ENCODE results near the gene EVA1C.

The EVA1C gene

DNA sequence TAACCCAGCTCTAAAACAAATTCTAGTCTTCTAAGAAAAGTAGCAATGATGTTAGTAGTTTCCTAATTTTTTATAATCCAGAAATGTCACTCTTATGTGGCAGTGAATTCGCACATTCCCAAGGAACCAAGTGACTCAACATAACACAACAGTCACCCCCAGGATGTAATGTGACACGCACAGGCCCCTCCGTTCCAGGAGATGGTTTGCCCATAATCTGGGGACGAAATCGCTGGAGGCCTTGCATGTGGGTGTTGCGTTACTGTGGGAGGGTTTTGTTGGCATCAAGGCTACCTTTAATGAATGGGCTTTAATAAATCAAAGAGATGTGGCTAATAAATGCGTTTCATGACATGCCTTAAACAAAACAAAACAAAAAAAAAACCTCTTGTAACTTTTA is 50.9 kb downstream of the EVA1C start:
- DNase-seq, result peak; percentile 30

DNA sequence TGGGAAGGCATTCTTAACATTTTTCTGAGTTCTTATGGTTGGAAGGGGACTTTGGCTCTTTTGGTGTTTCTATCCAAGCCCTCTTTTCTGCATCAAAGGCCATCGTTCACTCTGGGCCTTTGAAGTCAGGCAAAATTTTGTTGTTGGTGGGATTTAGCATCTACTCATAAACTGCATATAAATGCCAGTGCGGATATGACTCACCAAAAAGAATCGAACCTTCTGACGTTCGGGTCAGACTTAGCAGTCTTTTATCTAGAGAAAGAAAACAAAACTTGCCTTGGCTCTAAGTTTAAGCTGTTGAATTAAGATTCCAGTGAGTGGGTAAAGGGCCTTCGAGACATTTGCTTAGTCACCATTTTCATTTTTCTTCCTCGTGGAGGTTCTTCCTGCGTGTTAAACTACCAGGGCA is 51.4 kb downstream of the EVA1C start:
- peak; percentile 73 for DNase-seq

DNA sequence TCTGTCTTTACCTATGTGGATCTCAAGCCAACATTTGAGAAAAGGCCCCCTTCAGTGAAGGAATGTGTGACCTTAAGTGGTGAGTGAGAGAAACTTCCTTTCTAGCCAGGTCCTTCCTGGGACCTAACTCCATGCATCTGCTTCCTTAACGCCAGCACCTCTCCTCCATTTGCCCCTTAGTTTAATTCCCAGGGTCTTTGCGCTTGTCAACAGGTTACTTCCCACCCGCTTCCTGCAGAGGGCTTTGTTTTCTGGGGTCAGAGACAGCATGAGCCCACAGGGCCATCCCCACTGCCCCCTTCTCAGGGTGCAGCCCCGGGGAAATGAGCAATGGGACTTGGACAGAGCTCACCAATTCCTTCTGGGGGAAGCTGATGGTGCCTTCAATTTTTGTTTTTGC is 54.8 kb downstream of the EVA1C start:
- DNase-seq, result no peak

DNA sequence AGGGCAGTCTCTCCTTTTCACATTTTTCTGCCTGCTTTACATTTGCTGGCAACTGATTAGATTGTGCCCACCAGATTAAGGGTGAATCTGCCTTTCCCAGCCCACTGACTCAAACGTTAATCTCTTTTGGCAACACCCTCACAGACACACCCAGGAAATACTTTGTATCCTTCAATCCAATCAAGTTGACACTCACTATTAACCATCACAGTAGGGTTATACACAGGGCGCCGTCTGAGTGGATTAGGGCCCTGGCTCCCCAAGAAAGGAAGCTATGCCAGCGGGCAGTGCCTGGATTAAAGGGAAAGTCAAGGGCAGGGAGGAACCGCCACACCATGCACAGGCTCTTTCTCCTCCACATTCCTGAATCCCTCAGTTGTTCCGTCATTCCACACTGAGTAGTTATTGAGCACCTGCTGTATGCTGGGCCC is 56.2 kb downstream of the EVA1C start:
- DNase-seq, result no peak

DNA sequence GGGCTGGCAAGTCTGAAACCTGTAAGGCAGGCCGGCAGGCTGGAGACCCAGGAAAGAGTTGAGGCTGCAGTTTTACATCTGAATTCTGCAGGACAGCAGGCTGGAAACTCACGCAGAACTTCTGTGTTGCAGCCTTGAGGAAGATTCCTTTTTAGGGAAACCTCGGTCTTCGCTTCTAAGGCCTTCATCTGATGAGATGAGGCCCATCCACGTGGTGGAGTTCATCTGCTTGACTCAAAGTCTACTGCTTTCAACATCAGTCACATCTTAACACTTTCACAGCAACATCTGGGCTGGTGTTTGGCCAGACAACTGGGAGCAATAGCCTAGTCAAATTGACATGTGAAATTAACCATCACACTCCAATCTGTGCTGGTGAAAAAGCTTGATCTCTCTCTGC is 57.1 kb downstream of the EVA1C start:
- DNase-seq, result no peak

DNA sequence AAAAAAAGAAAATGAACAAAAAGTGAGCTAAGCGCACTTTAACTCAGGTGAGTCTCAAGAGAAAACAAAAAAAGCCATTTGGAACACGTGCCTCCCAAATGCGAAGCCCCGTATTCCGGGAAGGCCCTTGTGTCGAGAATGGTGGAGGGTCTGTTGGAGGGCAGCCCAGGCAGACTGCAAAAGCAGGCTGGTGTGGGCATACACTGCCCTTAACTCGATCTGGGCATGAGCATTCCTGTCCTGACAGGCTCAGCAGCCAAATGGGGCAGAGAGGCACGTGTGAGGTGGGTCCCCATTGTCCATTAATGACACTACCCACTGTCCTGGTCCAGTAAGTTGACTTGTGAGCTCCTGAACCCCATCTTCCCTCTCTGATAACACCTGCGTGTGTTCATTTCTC is 57.7 kb downstream of the EVA1C start:
- no peak for DNase-seq

DNA sequence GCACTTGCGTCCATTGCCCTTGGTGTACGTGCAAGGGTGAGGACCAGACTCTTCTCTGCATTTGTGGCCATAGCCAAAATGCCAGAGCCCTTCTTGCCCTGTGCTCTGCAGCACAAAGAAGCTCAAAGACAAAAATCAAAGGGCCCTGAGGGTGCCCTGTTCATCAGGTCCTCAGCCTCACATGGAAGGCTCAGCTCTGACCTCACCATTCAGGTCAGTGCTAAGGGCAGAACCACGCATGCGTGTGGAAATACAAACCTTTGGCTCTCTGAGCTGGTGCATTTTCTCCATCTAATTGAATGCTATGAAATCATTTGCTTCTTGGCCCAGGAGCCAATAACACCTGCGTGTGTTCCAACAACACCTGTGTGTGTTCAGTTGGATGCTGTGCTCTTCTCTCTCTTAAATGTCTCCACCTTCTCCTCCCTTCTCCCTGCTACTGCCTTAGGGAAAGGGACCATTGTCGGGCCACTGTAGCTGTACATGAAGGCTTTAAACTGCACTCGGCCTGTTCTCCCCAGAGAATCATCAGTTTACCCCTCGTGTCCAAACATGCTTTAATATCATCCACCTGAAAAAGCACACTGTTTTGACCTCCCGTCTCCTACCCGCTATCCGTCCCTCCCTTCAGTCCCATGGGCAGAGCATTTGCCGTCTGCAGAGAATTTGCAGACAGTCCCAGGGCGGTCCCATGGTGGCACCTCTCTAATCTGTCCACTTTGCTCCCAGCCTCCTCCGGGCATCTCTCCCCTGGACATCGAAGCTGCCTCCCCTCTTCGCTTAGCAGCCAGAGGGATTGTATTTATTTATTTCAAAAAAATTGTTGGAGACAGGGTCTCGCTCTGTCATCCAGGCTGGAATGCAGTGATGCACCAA is 60.6 kb downstream of the EVA1C start:
- DNase-seq, result no peak

DNA sequence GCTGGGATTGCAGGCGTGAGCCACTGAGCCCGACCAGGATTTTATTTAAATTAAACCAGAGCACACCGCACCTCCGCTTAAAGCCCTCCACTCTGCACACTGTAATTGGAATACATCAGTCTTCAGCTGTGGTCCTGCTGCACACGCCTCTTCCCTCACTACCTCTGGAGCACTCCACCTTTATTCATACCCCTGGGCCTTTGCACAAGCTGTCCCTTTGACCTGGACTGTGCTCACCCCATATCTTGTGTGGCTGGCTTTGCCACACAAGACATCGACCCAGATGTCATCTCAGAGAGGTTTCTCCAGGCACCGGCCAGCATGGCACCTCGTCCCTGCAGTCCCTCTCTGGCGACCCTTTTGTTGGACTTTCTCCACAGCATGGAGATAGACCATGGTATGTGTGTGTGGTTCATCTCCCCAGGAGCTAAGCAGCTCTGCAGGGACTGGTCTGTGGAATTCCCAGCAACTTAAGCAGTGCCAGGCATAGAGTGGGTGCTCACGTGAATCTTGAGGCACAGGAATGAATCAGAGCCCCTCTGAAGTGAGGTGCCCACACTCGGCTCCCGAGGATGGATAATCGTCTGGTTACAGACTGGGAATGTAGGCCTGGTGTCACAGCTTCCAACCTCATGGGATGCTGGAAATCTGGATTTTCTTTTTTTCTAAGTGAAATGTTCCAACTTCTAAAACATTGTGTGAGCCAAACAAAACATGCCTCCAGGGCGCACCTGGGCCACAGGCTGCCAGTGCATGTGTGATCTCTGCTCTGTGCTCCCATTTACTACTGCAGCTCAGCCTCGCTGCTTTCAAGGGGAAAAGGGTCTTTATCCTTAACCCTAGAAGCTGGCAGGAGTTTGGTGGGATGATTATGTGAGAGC is 61.9 kb downstream of the EVA1C start:
- no peak for DNase-seq

DNA sequence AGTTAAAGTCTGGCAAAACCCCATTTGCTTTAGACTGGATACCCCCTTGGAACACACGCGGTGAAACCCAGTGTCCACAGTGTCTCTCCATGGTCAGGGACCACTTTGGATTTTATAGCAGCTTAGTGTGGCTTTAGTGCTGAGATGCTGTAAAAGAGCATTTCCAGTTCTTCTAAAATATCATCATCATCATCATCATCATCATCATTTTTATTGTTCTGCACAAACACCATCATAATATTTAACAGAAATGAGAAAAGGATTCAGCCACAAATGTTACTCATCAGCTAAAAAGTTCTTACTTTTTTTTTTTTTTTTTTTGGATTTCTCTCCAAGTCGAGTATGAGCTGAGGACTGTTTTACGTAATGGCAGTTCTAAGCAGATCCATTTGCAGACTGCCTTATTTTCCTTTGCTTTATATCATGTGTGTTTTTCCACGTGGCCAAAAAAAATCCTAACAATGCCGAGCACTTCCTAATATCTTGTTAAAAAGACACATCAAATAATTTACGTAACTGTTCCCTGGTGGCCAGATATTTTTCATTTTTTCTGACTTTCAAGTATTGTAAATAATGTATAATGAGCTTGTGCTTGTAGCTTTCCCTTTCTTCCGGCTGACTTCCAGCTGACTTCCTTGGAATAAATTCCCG is 62.8 kb downstream of the EVA1C start:
- DNase-seq, result peak; percentile 72

DNA sequence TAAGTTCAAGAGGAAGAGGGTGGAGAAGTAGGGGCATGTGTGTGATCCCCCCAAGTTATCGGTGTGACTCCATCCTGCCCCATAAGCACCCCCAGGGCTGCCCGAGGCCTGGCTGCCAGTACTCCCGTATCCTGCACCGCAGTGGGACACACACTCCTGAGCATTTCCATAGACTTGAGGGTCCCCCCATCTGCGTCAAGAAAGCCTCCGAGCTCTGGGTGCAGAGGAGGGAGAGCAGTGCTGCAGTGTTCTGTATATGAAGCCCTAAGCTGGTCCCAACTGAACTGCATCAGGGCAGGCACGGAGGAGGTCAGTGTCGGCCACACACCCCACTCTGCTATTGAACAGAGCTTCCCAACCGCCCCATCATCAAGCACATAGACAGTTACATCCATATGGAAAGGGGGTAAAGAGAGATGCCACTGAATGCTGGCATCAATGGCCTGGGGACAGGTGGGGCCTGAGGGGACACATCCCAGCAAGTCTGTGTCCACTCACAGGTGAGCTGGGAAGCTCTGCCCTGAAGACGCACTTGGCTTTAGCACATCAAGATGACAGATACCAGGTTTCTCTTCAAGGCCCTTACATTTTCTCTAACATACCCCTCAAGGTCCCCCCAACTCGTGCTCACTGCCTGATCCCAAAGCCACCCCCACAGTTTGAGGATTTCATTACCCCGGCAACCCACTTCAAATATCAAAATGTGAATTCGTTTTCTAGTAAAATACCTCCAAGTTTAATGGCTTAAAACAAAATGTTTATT is 64.3 kb downstream of the EVA1C start:
- no peak for DNase-seq

DNA sequence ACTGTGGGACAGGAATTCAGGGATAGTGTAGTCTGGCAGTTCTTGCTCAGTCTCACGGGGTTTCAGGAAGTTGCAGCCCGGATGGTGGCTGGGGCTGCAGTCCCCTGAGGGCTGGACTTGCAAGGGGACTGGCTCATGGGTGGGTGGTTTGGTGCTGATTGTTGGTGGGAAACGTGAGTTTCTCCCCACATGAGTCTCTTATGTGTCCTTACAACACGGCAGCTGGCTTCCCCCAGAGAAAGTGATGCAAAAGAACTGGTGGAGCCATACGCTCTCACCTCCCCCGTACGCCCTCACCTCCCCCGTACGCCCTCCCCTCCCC is 64.9 kb downstream of the EVA1C start:
- DNase-seq, result no peak

DNA sequence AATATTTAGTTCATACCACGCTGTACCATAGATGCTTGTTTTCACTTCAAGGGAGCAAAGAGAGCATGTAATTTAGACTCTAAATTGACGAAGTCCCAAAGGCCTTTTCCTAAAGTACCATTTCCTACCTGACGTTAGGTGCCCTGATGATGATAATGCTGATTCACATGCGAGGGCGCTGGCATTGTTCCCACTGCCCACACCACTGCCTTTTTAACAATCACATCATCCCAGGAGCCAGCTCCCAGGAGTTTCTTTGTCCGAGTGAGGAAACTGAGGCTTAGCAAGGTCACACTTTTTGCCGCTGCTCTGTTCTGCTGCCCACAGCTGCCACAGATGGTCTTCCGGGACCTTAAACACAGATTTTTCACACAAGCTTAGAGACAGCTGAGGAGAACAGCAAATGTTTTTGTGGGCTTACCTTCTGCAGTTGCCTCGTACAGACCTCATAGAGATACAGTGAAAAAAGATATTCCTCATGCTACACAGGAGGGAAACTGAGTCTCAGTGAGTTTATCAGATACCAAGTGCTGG is 69.4 kb downstream of the EVA1C start:
- no peak for DNase-seq

DNA sequence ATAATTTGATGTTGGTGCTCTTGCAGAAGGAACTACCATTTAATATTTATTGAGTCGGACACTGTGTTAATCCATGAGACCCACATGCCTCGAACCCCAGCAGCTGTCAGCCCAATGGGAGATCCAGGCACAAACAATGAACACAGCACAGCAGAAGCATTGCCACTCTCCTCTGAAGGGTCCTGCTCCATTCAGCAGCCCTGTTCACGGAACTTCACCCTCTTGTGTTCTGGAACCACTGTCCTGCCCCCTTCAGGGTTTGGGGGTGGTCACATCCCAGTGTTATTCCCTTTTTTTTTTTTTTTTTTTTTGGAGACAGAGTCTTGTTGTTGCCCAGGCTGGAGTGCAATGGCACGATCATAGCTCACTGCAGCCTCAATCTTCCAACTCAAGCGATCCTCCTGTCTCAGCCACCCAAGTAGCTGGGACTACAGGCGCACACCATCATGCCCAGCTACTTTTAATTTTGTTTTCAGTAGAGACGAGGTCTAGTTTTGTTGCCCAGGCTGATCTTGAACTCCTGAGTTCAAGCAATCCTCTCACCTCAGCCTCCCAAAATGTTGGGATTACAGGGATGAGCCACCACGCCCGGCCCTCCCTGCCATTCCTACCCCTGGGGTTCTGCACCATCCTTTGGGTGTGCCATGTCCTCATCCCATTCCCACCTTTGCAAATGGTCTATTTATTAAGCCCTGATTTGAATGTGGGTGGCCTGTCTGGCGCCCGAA is 70.2 kb downstream of the EVA1C start:
- DNase-seq, result no peak

DNA sequence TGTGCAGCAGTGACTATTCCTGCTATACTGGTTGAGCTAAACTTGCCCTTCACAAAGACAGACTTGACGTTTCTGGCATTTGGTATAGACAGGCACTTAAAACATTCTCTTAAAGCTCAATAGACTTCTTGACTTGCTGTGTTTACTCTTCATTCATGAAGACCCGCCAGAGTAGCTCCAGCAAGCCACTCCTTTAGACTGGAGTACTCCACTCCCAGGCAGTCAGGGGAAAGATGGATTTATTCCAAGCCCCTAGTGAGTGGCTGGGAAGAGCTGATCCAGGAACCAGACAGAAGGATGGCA is 70.7 kb downstream of the EVA1C start:
- no peak for DNase-seq

DNA sequence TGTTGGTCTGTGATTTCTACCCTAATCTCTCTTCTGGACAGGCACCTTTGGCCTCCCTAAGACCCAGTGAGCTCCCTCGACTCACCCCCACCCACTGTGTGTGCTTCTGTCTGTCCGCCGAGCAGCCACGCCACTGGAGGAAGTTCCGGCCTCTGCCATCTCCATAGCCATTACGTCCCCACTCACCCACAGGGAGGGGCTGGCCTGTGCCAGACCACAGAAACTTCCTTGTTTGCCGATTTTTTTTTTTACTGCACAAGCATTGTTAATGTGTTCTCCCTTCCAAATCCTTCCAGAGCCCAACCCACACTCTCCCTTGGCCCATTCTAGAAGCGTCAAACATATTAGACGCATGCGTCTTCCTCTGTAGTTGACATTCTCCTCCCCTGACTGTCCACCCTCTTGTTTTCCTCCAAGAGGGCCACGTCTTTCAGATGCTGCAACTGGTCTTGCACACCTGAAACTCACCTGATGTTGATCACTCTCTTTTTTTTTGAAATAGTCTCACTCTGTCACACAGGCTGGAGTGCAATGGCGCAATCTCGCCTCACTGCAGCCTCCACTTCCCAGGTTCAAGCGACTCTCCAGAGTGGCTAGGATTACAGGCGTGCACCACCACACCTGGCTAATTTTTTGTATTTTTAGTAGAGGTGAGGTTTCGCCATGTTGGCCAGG is 72.3 kb downstream of the EVA1C start:
- no peak for DNase-seq

DNA sequence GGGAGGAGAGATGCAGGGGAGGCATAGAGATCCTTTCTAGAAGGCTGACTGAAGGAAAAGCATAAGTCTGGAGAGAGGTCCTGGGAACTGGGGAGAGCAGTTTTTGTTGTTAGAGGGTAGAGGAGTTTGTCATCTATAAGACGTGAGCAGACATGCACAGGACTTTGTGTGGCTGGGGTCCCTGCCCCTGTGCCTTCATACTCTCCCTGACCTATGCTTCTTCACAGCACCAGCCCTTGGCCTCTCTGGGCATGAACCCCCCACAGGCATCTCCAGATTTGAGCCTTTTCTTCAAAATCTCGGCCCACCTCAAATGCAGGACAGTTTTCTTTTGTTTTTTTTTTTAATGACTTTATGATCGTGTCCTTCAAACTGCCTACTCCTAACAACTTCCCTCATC is 79.9 kb downstream of the EVA1C start:
- DNase-seq, result no peak

DNA sequence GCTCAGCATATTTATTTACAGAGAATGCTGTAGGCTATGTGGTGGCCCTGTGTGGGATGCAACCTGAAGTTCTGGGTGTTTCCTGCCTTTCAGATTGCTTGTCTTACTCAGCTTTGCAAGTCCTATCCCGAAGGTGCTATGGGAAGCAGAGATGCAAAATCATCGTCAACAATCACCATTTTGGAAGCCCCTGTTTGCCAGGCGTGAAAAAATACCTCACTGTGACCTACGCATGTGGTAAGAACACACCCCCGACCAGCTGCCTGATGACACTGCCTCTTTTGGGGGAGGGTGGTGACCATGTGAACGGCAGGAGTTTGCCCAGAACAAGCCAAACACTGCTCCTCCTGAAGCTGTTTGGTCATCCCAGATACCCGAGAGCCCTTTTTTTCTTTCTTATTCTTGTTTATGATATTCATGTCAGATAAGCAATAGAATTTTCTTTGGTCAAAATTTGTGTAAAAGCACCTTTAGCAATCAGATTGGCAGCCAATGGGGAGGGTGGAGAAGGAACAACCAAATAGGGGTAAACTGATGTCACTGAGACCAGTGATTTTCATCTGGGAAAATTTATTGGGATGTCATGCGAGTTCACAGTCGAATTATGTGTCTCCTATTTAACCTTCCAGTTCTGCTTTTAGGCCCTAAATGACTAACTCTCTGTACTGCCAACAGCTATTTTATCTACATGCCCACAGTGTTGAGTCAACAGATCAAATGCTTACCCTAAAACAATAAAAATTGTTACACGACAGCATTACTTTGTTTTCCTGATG is 82.6 kb downstream of the EVA1C start:
- DNase-seq, result peak; percentile 49

DNA sequence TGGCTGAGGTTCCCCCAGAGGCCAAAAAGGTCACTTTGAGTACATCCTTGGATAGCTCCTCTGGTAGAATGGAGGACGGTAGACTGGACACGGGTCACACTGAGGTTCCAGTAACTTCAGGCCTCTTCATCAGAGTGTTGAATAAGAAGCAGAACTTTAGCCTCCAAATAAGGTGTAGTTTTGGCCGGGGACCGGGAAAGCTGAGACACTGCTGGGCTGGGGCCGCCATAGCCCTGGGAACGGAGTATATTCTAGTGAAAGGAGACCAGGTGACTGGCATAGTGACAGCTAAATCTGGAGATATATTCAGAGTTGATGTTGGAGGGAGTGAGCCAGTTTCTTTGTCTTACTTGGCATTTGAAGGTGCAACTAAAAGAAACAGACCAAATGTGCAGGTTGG is 84.1 kb downstream of the EVA1C start:
- DNase-seq, result no peak

DNA sequence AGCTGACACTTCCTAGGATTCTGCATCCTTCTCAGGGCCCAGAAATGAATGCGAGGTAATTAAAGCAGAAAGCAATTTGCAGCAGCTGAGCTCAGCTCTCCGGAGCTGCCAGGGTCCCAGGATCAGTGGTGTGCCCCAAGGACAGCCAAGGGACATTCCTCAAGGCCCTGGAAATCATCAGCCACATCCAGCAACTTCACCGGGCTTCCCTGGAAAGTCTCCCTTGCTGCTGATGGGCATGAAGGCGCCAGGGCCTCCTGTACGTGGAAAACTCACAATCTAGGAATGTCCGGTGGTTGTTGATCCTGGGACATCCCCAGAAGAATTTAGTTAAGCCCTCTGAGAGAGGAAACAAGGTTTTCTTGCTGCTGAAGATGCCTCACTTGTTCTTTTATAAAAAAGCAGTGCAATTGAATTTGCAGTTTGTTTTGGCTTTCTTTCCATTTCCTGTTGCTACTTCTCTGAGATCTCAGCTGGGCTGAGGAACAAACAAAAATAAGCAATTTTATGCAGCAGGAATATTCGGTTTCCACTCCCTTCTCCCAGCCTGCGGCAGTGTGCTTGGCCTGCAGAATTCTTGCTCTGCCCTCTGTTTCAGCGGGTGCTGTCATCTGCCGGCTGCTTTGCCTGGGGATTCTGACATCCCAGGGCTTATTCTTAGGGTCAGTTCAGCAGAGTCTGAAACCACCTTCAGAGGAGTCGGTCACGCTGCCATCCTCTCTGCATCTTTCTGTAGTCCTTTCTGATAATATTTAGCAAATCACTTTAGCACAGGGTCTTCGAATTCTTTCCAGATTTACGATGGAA is 86.9 kb downstream of the EVA1C start:
- peak; percentile 56 for DNase-seq

Measured in fibroblast of skin of back (primary cell).